ENCODE data around the gene BLTP3B.

The BLTP3B gene

GRCh38 chr12:100164153-100164704, 21.6 kb upstream of the BLTP3B start:
- DNase-seq (ENCODE audit: low read depth), result no peak

GRCh38 chr12:100163416-100164152, 20.9 kb upstream of the BLTP3B start:
- no peak for DNase-seq (ENCODE audit: low read depth)

- DNase-seq (ENCODE audit: low read depth), result no peak
Observed at GRCh38 chr12:100159391-100160104, 16.9 kb upstream of the BLTP3B start.

- DNase-seq (ENCODE audit: low read depth), result no peak
Observed at GRCh38 chr12:100158535-100158934, 15.9 kb upstream of the BLTP3B start.

GRCh38 chr12:100157427-100157821, 14.8 kb upstream of the BLTP3B start:
- DNase-seq (ENCODE audit: low read depth), result no peak

GRCh38 chr12:100156731-100157426, 14.2 kb upstream of the BLTP3B start:
- no peak for DNase-seq (ENCODE audit: low read depth)

GRCh38 chr12:100154474-100155247, 12.0 kb upstream of the BLTP3B start:
- no peak for DNase-seq (ENCODE audit: low read depth)

GRCh38 chr12:100153131-100153530, 10.5 kb upstream of the BLTP3B start:
- DNase-seq (ENCODE audit: low read depth), result no peak

GRCh38 chr12:100151769-100152168, 9.1 kb upstream of the BLTP3B start:
- no peak for DNase-seq (ENCODE audit: low read depth)

- DNase-seq (ENCODE audit: low read depth), result no peak
Observed at GRCh38 chr12:100146252-100146651, 3.6 kb upstream of the BLTP3B start.

- DNase-seq (ENCODE audit: low read depth), result no peak
Observed at GRCh38 chr12:100145643-100146042, 3.0 kb upstream of the BLTP3B start.

GRCh38 chr12:100141998-100142850, 450 bp downstream of the BLTP3B start:
- no peak for DNase-seq (ENCODE audit: low read depth)

GRCh38 chr12:100141666-100141997, 1.0 kb downstream of the BLTP3B start:
- peak; percentile 95 for DNase-seq (ENCODE audit: low read depth)

- no peak for DNase-seq (ENCODE audit: low read depth)
Observed at GRCh38 chr12:100138803-100139098, 3.9 kb downstream of the BLTP3B start.

- no peak for DNase-seq (ENCODE audit: low read depth)
Observed at GRCh38 chr12:100138048-100138802, 4.4 kb downstream of the BLTP3B start.

- no peak for DNase-seq (ENCODE audit: low read depth)
Observed at GRCh38 chr12:100133200-100133599, 9.5 kb downstream of the BLTP3B start.

- DNase-seq (ENCODE audit: low read depth), result peak; percentile 52
Observed at GRCh38 chr12:100128512-100128908, 14.2 kb downstream of the BLTP3B start.

- DNase-seq (ENCODE audit: low read depth), result peak; percentile 42
Observed at GRCh38 chr12:100127766-100128511, 14.7 kb downstream of the BLTP3B start.

GRCh38 chr12:100123316-100124095, 19.2 kb downstream of the BLTP3B start:
- DNase-seq (ENCODE audit: low read depth), result no peak
